ENCODE results near the gene ACTG1. TPM values are rescaled to one million over a fixed set of nuclear protein-coding genes. Genes with fewer than 3 reads are reported as not detected.

The ACTG1 gene
- total and polyA plus RNA-seq, 2 of the 13 experiments (the other 11 are each of a cell fraction or from before 2014, with no cell fraction given), result 973 to 1,138 TPM

- TF ChIP-seq, protein P1, sequence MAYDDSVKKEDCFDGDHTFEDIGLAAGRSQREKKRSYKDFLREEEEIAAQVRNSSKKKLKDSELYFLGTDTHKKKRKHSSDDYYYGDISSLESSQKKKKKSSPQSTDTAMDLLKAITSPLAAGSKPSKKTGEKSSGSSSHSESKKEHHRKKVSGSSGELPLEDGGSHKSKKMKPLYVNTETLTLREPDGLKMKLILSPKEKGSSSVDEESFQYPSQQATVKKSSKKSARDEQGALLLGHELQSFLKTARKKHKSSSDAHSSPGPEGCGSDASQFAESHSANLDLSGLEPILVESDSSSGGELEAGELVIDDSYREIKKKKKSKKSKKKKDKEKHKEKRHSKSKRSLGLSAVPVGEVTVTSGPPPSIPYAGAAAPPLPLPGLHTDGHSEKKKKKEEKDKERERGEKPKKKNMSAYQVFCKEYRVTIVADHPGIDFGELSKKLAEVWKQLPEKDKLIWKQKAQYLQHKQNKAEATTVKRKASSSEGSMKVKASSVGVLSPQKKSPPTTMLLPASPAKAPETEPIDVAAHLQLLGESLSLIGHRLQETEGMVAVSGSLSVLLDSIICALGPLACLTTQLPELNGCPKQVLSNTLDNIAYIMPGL (CRISPR knock-in tag; IDR thresholded peaks at IDR 0.05; ENCODE audit: borderline replicate concordance in 1 of 2, low read depth in 1 of 2), result peak; percentile 90 to 93
- TF ChIP-seq ZNF550 (CRISPR knock-in tag; IDR thresholded peaks at IDR 0.05; ENCODE audit: borderline replicate concordance) (0 out of 2 replicates have a peak, but pooled peaks have one; percentile 32), ZNF264 (CRISPR knock-in tag; IDR thresholded peaks at IDR 0.05) (no peak), HIVEP1 (CRISPR knock-in tag; IDR thresholded peaks at IDR 0.05) (no peak; the same call in 1 of the 2 replicates), KLF6 (CRISPR knock-in tag; IDR thresholded peaks at IDR 0.05) (peak; percentile 84), ZNF619 (CRISPR knock-in tag; IDR thresholded peaks at IDR 0.05) (peak; percentile 73), ISL2 (CRISPR knock-in tag; IDR thresholded peaks at IDR 0.05) (peak; percentile 52), FOXK1 (CRISPR knock-in tag; IDR thresholded peaks at IDR 0.05; ENCODE audit: borderline replicate concordance, low read depth) (peak; percentile 28; the same call in 1 of the 2 replicates), GATAD2A (CRISPR knock-in tag; IDR thresholded peaks at IDR 0.05) (peak; percentile 31; the same call in 1 of the 2 replicates), BCL6 (CRISPR knock-in tag; IDR thresholded peaks at IDR 0.05) (peak; percentile 49; the same call in 1 of the 2 replicates), ZSCAN9 (CRISPR knock-in tag; IDR thresholded peaks at IDR 0.05; ENCODE audit: borderline replicate concordance) (0 out of 2 replicates have a peak, but pooled peaks have one; percentile 63), IRF9 (CRISPR knock-in tag; IDR thresholded peaks at IDR 0.05; ENCODE audit: borderline replicate concordance) (peak; percentile 38; the same call in 1 of the 2 replicates), ZBTB49 (CRISPR knock-in tag; IDR thresholded peaks at IDR 0.05; ENCODE audit: borderline replicate concordance) (no peak)
- TF ChIP-seq, protein P2, sequence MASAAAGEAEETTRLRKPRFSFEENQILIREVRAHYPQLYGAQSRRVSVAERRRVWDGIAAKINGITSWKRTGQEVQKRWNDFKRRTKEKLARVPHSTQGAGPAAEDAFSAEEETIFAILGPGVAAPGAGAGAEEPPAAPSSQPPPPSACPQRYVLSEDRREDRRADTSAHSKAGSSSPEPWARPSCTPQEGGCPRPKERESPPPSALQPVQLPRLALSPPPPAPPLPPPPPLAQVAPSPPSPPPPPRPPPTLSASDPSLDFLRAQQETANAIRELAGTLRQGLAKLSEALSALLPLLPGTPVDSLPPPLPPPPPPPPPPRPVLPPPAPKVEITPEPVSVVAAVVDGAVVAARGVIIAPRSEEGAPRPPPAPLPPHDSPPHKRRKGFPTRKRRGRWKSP (CRISPR knock-in tag; IDR thresholded peaks at IDR 0.05), result peak; percentile 86; the same call in 1 of the 2 replicates
- TF ChIP-seq, protein P3, sequence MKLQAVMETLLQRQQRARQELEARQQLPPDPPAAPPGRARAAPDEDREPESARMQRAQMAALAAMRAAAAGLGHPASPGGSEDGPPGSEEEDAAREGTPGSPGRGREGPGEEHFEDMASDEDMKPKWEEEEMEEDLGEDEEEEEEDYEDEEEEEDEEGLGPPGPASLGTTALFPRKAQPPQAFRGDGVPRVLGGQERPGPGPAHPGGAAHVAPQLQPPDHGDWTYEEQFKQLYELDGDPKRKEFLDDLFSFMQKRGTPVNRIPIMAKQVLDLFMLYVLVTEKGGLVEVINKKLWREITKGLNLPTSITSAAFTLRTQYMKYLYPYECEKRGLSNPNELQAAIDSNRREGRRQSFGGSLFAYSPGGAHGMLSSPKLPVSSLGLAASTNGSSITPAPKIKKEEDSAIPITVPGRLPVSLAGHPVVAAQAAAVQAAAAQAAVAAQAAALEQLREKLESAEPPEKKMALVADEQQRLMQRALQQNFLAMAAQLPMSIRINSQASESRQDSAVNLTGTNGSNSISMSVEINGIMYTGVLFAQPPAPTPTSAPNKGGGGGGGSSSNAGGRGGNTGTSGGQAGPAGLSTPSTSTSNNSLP (IDR thresholded peaks at IDR 0.05; ENCODE audit: low read depth, low read length), result no peak
- TF ChIP-seq, protein P4, sequence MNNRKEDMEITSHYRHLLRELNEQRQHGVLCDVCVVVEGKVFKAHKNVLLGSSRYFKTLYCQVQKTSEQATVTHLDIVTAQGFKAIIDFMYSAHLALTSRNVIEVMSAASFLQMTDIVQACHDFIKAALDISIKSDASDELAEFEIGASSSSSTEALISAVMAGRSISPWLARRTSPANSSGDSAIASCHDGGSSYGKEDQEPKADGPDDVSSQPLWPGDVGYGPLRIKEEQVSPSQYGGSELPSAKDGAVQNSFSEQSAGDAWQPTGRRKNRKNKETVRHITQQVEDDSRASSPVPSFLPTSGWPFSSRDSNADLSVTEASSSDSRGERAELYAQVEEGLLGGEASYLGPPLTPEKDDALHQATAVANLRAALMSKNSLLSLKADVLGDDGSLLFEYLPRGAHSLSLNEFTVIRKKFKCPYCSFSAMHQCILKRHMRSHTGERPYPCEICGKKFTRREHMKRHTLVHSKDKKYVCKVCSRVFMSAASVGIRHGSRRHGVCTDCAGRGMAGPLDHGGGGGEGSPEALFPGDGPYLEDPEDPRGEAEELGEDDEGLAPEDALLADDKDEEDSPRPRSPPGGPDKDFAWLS (CRISPR knock-in tag; IDR thresholded peaks at IDR 0.05; ENCODE audit: borderline replicate concordance), result peak; percentile 85; the same call in 1 of the 2 replicates
- TF ChIP-seq, protein P5, sequence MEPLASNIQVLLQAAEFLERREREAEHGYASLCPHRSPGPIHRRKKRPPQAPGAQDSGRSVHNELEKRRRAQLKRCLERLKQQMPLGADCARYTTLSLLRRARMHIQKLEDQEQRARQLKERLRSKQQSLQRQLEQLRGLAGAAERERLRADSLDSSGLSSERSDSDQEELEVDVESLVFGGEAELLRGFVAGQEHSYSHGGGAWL (CRISPR knock-in tag; IDR thresholded peaks at IDR 0.05), result 0 out of 2 replicates have a peak, but pooled peaks have one; percentile 23
Measured at GRCh38 chr17:81484195-81484979, 28.2 kb downstream of the ACTG1 start (continued).
